OCI-LY1 (cell line): Measurements from ENCODE around the gene SCAPER.

Experiments
- H2AFZ ChIP-seq: fragments of 200-600 bp; sonication (generic), shearing (Covaris generic); 2 replicates; pipeline ENCODE4 v1.6.0; 2014; ENCODE audit warnings: antibody characterized with exemption, mild to moderate bottlenecking, low read length
- H3F3A ChIP-seq: fragments of 200-600 bp; sonication (generic), shearing (Covaris generic); 2 replicates; pipeline ENCODE4 v1.6.0; 2014; ENCODE audit warnings: mild to moderate bottlenecking, antibody characterized with exemption, low read length, moderate library complexity; ENCODE audit not compliant: insufficient read depth
- H3K27ac ChIP-seq: fragments of 200-600 bp; sonication (generic); 2 replicates; pipeline ENCODE4 v1.5.1; 2014; ENCODE audit warnings: low read length, mixed run types, mild to moderate bottlenecking, low read depth; ENCODE audit not compliant: poor library complexity, severe bottlenecking
- H3K27me3 ChIP-seq: fragments of 200-600 bp; sonication (generic); 2 replicates; pipeline ENCODE4 v1.6.0; 2014; ENCODE audit warnings: antibody characterized with exemption, mild to moderate bottlenecking, low read length, moderate library complexity; ENCODE audit not compliant: insufficient read depth
- H3K36me3 ChIP-seq: fragments of 200-600 bp; sonication (generic); 2 replicates; pipeline ENCODE4 v1.6.1; 2014; ENCODE audit warnings: mild to moderate bottlenecking, antibody characterized with exemption, low read length, moderate library complexity, mixed read lengths; ENCODE audit not compliant: insufficient read depth
- H3K4me1 ChIP-seq: fragments of 200-600 bp; sonication (generic); 2 replicates; pipeline ENCODE4 v1.5.1; 2014; ENCODE audit warnings: mild to moderate bottlenecking, low read length, moderate library complexity; ENCODE audit not compliant: insufficient read depth, severe bottlenecking
- H3K4me2 ChIP-seq: fragments of 200-600 bp; sonication (generic), shearing (Covaris generic); 2 replicates; pipeline ENCODE4 v1.6.1; 2014; ENCODE audit warnings: low read length
- H3K4me3 ChIP-seq: fragments of 200-600 bp; sonication (generic); 2 replicates; pipeline ENCODE4 v1.5.1; 2014; ENCODE audit warnings: low read length, low read depth, mild to moderate bottlenecking, mixed read lengths; ENCODE audit not compliant: poor library complexity, severe bottlenecking
- H3K79me2 ChIP-seq: fragments of 200-600 bp; shearing (Covaris generic); 2 replicates; pipeline ENCODE4 v1.6.1; 2016; ENCODE audit warnings: mixed run types, low read length, mixed read lengths; ENCODE audit not compliant: insufficient read depth
- H3K9ac ChIP-seq: fragments of 200-600 bp; sonication (generic), shearing (Covaris generic); 2 replicates; pipeline ENCODE4 v1.6.1; 2014; ENCODE audit warnings: mild to moderate bottlenecking, low read length, mixed read lengths
- H3K9me2 ChIP-seq: fragments of 200-600 bp; sonication (generic), shearing (Covaris generic); 2 replicates; pipeline ENCODE4 v1.6.1; 2014; ENCODE audit warnings: low read depth, mild to moderate bottlenecking, low read length, mixed read lengths
- H3K9me3 ChIP-seq: fragments of 200-600 bp; shearing (Covaris generic); 2 replicates; pipeline ENCODE4 v1.6.1; 2014; ENCODE audit warnings: low read length, mixed read lengths
- H4K20me1 ChIP-seq: fragments of 200-600 bp; sonication (generic), shearing (Covaris generic); 2 replicates; pipeline ENCODE4 v1.6.0; 2016; ENCODE audit warnings: mild to moderate bottlenecking, low read length; ENCODE audit not compliant: insufficient read depth
- CTCF ChIP-seq: fragments of 200-600 bp; sonication (generic), shearing (Covaris generic); IDR thresholded peaks from 2 replicates; pipeline ENCODE4 v1.5.1; 2017; ENCODE audit warnings: mild to moderate bottlenecking, antibody characterized with exemption, low read length, moderate library complexity, mixed read lengths
- EZH2 ChIP-seq: fragments of 200-600 bp; sonication (generic), shearing (Covaris generic); IDR thresholded peaks from 2 replicates; pipeline ENCODE4 v1.8.0; 2017; ENCODE audit warnings: borderline replicate concordance, mixed run types, mild to moderate bottlenecking, antibody characterized with exemption, low read length, moderate library complexity, mixed read lengths

The SCAPER gene

DNA sequence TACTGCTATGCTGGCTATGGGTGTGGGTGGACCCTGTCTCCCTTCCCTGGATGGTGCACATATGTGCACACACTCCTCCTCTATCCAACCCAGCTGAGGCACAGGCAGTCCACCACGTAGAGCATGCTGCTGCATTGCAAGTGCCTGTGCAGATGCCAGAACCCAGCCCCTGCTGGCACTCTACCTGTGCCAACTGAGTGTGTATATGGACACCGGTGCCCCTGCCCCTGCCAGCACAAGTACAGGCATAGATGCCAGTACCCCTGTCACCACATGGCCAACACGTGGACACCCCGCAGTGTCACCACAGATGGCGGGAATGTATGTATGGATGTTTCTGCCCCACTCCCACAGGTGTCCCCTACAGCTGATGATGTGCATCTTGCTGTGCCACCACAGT, 352.0 kb downstream of the SCAPER start:
- Histone ChIP-seq H2AFZ (no peak overlapping the region), H3K4me2 (no peak overlapping the region), H3K9me2 (no peaks in the 10 kb centered on the region), H3K36me3 (no peaks in the 10 kb centered on the region), H3K4me1 (no peaks in the 10 kb centered on the region), H4K20me1 (no peaks in the 10 kb centered on the region), H3F3A (no peaks in the 10 kb centered on the region), H3K27ac (no peak overlapping the region), H3K4me3 (no peak overlapping the region), H3K9ac (no peak overlapping the region), H3K79me2 (no peaks in the 10 kb centered on the region), H3K9me3 (no peaks in the 10 kb centered on the region), H3K27me3 (no peaks in the 10 kb centered on the region)
- TF ChIP-seq EZH2 (no peak), CTCF (no peak)

- Histone ChIP-seq H3K9me3 (no peaks in the 10 kb centered on the region), H3K27ac (no peak overlapping the region), H3F3A (no peaks in the 10 kb centered on the region), H3K27me3 (no peaks in the 10 kb centered on the region), H3K9ac (no peak overlapping the region), H3K4me3 (no peak overlapping the region), H3K4me2 (no peak overlapping the region), H2AFZ (no peak overlapping the region), H4K20me1 (no peaks in the 10 kb centered on the region), H3K4me1 (no peaks in the 10 kb centered on the region), H3K79me2 (no peaks in the 10 kb centered on the region), H3K9me2 (no peaks in the 10 kb centered on the region), H3K36me3 (no peaks in the 10 kb centered on the region)
- TF ChIP-seq CTCF (no peak), EZH2 (no peak)
Measured at GRCh38 chr15:76546805-76547204, 358.3 kb downstream of the SCAPER start.

DNA sequence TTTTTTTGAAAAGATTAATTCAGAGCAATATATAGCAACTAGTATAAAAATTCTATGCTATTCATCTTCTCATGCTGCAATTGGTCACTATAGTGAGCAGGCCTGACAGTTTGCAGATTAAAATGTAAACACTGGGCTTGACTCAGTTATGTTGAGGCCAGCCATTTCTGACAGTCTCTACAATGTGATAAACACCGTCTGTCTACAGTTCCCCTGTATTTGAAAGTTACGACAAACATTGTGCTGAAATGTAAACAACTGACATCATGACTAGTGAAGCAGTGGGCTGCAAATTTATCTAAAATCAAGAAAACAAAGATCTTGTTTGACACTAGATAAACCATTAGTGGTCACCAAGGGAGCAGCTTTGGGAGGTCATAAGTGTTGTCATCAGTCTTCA, 371.1 kb downstream of the SCAPER start:
- Histone ChIP-seq H2AFZ (no peak overlapping the region), H3K4me3 (no peak overlapping the region), H3K9me2 (no peaks in the 10 kb centered on the region), H3K36me3 (no peaks in the 10 kb centered on the region), H3K79me2 (no peaks in the 10 kb centered on the region), H3F3A (no peaks in the 10 kb centered on the region), H3K9me3 (no peaks in the 10 kb centered on the region), H4K20me1 (no peaks in the 10 kb centered on the region), H3K27me3 (no peaks in the 10 kb centered on the region), H3K27ac (no peak overlapping the region), H3K4me1 (no peaks in the 10 kb centered on the region), H3K4me2 (no peak overlapping the region), H3K9ac (no peak overlapping the region)
- TF ChIP-seq CTCF (no peak), EZH2 (no peak)
